HL-60/S4 treated with phorbol 12-myristate 13-acetate at 8.2 ng/mL for 4 days and 3 days (cell line): ENCODE results near the gene AKAP11.

Source experiments
- in situ Hi-C: fragments of 300-500 bp; cut with MboI; formaldehyde crosslinking; loops from 2 replicates; pipeline ENCODE4 v1.15.0; 2022; ENCODE audit warnings: low sequenced_read_pairs

The AKAP11 gene

GRCh38 chr13:42271337-42272114, 426 bp upstream of the AKAP11 start:
- in situ Hi-C loops: no loop called here

GRCh38 chr13:42272804-42273175, 838 bp downstream of the AKAP11 start:
- in situ Hi-C loops: no loop called here

DNA sequence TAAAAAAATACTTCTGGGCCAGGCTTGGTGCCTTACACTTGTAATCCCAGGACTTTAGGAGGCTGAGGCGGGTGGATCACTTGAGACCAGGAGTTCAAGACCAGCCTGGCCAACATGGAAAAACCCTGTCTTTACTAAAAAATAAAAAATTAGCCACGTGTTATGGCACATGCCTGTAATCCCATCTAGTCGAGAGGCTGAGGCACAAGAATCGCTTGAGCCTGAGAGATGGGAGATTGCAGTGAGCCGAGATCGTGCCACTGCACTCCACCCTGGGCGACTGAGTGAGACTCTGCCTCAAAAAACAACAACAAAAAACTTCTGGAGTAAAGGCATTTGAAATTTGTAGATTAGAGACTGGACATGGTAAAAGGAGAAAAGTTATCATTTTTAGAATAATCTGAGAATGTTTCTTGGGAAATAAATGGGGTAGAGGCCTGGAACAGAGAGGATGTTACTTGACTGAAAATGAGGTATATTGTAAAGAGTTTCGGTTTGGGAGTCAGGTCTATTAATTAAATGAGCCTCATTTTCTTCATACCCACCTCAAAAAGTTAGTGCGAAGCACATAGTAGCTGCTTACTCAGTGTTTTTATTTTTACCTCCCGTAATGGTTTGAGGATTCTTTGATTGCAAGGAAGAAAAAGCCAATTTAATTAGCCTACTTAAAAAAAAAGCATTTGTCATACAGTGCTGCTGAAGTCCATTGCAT, 2.6 kb downstream of the AKAP11 start:
- in situ Hi-C loops: no loop called here

DNA sequence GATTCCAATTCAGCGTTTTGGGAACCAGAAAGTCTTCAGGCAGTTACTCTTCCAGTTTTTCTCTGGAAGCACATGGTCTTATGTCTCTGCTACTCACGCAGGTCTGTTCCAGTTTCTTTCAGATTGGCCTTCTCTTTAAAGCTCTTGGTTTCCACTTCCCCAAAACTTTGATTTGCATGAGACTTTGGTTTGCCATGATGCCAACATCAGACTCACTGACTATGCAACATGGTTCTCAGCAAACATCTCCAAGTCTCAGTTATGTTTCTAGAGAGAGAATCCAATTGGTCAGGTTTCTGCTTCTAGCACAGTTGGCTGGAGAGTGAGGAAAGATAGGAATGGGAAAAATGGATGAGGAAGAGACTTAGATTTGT, 3.1 kb downstream of the AKAP11 start:
- in situ Hi-C loops: no loop called here

- in situ Hi-C loops: no loop called here
Measured at GRCh38 chr13:42275506-42275905, 3.6 kb downstream of the AKAP11 start.

DNA sequence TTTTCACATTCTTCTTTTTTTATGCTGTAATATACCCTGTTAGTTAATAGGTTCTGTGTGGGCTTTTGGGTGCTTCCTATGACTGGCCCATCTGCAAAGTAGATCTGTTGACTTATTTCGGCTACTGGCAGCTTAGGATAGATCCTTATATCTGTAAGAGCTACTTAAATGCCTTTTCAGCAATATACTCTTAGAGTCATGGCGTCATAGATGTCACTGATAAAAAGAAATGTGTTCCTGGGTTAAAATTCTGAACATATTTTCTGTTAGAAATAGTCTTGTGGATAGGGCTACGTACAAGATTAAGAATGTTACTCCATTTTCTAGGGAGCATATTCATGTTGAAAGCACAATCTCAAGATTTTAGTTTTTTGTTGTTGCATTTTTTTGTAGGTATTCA, 4.7 kb downstream of the AKAP11 start:
- in situ Hi-C loops: no loop called here

DNA sequence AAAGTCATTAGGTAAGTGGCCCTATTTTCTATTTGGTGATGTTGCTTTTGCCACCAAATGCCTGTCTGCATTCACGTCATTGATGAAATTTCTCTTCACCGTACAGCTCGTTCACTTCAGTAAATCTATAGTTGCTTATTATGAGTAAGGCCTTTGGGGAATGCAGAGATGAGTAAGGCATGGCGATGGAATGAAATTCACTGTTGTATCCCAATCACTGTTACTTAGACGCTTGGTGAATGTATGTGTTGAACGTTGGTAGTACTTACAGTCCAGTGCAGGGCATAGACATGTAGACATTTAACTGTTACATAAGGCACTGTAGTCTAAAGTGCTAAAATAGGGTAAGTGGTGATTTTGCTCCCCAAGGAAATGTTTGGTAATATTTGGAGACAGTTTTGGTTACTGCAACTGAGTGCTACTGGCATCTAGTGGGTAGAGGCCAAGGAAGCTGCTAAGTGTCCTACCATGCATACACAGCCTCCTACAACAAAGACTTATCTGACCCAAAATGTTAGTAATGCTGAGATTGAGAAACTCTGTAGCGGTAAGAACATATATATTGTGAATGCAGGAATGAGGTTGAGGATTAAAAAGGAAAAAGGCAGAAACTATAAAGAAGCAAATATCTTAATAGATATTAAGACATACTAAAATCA, 5.8 kb downstream of the AKAP11 start:
- in situ Hi-C loops: no loop called here

DNA sequence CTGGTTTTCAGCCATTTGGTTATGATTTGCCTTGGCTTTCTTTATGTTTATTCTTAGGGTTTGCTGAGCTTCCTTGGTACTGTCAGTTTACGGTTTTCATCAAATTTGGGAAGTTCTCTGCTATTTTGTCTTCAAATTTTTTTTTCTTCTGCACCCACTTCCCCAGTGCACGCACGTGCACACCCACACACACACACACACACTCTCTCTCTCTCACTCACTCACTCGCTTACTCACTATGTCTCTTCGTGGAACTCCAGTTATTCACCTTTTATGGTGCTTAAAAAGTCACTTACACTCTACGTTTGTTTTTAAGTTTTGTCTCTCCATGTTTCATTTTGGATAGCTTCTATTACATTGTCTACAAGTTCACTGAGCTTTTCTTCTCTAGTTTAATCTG, 7.1 kb downstream of the AKAP11 start:
- in situ Hi-C loops: no loop called here

GRCh38 chr13:42279986-42280385, 8.0 kb downstream of the AKAP11 start:
- in situ Hi-C loops: no loop called here

DNA sequence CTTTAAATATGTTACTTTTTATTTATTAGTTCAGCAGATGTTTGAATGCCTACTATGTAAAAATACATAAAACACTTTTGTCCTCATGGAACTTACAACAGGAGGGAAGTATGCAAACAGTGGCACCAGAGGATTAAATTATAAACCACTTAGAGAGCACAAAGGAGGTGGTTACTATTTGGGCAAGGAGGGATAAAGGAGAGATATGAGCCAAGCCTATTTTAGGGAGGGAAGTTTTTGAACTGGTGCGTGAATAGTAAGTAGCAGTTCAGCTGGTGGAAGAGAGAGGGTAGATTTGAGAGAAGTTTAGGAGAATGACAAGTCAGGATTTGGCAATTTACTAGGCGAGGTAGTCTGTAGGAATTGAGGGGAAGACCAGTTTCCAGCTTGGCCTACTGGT, 8.6 kb downstream of the AKAP11 start:
- in situ Hi-C loops: no loop called here

DNA sequence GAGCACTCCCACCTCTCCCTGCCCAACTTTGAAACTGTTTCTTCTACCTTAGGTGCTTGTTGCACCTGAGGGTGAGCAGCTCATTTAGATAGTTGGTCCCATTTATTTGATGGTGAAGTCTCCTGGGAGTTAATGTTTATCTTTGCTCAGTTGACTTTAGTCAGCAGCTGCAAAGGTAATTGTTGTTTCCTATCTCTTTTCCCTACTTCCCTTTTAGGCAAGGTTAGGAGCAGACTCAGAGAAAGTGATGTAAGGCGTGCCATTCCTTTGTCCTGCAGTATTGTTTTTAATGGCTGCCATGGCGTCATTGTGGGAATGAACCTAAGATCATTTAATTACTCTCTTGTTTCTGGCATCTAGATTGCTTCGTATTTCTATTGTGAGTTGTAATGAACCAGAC, 11.6 kb downstream of the AKAP11 start:
- in situ Hi-C loops: no loop called here

DNA sequence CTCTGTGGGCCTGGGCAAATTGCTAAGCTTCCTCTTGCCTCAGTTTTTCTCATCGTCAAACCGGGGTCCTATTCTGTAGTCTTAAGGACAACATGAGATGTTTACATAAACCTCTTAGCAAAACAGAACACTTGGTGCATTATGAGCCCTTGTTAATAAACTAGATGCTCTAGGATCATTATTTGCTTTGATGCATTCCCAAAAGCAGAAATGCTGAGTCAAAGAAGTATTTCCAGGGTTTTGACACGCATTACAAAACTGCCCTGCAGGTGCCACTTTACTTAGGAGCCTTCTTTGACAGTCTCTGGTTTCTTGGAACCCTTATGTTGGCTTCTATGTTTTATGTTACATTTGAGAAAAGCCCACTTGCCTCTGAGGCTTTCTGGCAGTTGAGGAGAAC, 12.1 kb downstream of the AKAP11 start:
- in situ Hi-C loops: no loop called here

DNA sequence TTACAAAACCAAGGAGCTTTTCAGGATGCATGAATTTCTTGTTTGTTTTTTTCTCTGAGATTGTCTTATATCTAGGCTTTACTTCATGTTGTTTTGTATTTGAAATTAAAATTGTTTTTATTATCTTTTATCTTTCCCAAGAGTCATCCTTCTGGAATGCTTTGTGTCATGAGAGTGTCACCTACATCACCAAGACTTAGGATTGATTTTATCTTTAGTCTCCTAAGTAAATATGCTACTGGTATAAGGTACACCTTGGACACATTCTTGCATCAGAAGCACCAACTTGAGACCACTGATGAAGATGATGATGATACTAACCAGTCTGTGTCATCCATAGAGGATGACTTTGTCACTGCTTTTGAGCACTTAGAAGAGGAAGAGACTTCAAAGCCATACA, 26.4 kb downstream of the AKAP11 start:
- in situ Hi-C loops: no loop called here

GRCh38 chr13:42305503-42305902, 33.6 kb downstream of the AKAP11 start:
- in situ Hi-C loops: no loop called here

DNA sequence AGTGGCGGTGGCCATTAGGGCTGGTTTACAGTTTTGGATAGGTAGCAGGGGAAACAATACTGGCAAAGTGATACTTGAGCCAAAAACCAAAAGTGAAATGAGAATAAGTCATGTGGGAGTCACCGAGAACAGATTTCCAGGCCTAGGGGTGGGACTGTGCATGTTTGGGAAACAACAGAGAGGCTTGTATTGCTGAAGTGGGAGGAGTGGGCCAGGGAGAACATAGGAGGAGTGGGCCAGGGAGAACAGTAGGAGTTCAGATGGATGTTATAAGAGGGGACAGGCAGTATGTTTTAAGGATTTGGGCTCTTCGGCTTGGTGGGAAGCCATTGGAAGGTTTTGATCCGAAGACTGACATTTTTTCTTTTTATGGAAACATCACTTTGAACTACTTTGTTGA, 35.5 kb downstream of the AKAP11 start:
- in situ Hi-C loops: no loop called here

DNA sequence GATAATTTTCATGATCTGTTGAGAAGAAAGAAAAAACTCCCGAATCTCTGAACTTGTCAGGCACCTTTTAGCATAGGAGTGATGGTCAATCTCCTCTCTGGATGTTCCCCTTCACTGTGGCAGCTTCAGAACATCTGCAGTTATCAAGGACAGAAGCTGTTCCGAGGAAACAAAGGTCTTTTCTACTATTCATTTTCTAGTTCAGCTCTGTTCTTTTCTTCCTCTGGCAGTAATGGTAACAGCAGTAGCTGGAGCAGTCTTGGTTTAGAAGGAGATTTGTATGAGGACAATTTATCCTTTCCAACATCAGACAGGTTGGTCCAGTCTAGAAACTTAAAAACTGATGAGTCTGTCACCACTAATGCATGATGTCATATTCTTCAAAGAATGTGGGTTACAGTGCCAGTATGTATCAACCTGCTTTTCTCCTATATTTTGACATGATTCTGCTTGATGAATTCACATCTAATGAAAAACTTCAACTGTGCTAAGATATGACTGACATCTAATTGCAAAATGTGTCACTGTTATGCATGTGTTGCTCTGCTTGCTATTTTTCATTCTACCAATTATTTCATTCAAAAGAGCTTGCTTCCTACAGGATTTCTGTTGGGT, 41.0 kb downstream of the AKAP11 start:
- in situ Hi-C loops: no loop called here

DNA sequence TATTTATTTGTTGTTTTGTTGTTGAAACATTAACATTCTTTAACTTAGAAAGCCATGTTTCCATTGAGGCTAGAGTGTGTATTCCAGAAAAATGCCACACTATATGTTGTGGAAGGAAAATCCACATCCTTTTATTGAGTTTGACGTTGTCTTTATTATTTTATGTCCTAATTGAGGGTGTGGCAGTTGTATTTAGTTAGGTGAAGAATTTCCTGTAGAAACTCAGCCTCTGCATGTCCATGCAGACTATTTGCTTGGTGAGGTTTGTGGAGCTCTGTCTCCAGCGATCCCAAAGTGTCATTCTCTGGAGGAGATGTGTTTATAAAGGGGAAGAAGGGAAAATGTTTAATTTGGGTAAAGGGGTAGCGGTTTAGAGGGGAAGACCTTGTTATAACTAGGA, 46.6 kb downstream of the AKAP11 start:
- in situ Hi-C loops: no loop called here

DNA sequence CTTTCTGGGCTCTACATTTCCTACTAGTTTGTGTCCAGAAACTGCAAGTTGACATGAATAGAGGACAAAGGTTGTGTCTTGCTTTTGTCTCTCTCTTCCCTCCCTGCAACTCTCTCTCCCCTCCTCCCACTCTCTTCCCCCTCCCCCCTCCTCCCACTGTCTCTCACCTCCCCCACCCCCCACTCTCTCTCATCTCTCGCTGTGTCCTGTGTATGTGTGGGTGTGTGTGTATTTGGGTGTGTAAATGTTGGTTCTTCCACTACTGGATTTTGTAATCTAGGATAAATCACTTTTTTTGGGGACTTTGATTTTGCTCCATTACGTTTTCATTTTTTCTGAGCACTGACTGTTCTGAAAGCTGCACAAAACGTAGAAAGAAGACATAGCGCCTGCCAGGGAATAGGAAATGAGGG, 48.4 kb downstream of the AKAP11 start:
- in situ Hi-C loops: no loop called here

GRCh38 chr13:42322806-42323205, 50.9 kb downstream of the AKAP11 start:
- in situ Hi-C loops: no loop called here

DNA sequence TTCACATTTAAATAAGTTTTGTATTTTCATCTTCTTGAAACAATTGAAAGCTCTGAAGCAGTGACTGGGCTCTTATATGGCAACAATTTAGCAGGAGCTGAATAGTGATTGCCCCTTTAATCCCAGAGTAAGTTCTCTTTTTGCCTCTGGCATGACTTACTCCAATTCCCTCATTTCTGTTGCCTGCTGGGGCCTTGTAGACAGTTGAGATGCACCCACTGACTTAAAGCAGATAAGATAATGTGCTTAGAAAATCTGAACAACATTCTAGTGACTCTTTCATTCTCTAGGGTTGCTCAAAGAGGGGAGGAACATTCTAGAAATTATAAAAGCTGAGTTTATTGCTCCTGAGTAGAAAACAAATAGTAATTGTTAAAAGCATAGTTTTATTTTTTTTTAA, 52.8 kb downstream of the AKAP11 start:
- in situ Hi-C loops: no loop called here

GRCh38 chr13:42327725-42328124, 55.8 kb downstream of the AKAP11 start:
- in situ Hi-C loops: no loop called here

GRCh38 chr13:42328672-42329071, 56.7 kb downstream of the AKAP11 start:
- in situ Hi-C loops: no loop called here
